HG02571 (cell line): ENCODE data around the gene SND1.

ENCODE experiments used
- ATAC-seq: cut with Tn5 transposase; IDR thresholded peaks from one replicate; pipeline ENCODE4 v1.9.1; 2021; ENCODE audit warnings: mild to moderate bottlenecking, moderate library complexity; ENCODE audit not compliant: unreplicated experiment

The SND1 gene

GRCh38 chr7:128120976-128121490 is 469.0 kb downstream of the SND1 start:
- no peak for ATAC-seq

- no peak for ATAC-seq
Observed at GRCh38 chr7:128121711-128122530, 469.9 kb downstream of the SND1 start.

DNA sequence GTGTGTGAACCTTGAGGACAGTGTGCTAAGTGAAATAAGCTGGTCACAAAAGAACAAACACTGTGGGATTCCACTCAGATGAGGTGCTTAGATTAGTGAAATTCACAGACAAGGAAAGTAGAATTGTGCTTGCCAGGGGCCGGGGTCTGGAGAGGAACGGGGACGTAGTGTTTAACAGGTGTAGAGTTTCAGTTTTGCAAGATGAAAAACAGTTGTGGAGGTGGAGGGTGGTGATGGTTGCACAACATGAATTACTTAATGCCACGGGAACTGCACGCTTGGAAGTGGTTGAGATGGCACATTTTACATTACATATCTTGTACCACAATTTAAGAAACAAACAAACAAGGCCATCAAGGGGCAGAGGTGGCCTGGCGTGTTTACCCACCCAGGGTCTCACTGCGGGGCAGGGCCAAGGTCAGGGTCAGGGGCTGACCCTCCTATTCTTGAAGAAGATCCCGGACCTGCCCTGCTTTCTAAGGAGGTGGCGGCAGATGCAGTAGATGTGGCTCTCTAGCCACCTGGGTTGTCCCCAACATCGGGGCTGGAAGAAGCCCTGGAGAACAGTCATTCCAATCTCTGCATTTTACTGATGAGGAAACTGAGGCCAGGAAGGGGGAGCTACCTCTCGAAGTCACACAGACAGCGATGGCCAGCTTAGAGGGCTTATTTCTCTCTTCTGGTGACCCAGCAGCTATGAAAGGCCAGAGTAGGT is 470.7 kb downstream of the SND1 start:
- no peak for ATAC-seq

DNA sequence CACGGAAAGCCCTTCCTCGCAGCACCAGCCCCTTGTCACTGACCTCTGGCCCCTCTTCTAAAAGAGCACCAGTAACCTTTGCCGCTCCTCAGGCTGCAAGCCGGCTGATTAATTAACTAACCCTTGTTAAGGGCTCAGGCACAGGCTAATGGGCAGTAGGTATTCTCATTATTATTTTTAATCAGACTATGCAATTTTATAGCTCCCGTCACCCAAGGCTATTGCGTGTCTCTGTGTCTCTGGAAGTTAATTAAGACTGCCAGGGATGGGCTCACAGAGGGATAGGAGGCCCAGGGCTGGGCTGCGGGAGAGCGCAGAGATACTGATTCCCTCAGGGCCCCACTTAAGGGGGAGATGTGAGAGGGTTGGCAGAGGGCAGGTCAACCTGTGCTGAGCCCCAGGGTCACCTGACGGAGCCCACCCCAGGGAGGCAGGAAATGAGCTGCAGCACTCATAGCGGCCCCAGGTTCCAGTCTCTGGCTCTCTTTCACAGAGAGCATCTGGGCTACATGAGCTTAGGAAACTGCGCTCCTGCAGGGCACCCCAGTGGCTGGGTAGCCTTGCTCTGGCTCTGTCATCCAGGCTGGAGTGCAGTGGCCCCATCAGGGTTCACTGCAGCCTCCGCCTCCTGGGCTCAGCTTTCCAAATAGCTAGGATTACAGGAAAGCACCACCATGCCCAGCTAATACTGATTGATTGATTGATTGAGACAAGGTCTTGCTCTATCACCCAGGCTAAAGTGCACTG is 471.5 kb downstream of the SND1 start:
- ATAC-seq, result no peak

- ATAC-seq, result no peak
Observed at GRCh38 chr7:128124786-128125185, 472.8 kb downstream of the SND1 start.

GRCh38 chr7:128125816-128126215 is 473.8 kb downstream of the SND1 start:
- no peak for ATAC-seq

- ATAC-seq, result no peak
Observed at GRCh38 chr7:128128401-128128800, 476.4 kb downstream of the SND1 start.

DNA sequence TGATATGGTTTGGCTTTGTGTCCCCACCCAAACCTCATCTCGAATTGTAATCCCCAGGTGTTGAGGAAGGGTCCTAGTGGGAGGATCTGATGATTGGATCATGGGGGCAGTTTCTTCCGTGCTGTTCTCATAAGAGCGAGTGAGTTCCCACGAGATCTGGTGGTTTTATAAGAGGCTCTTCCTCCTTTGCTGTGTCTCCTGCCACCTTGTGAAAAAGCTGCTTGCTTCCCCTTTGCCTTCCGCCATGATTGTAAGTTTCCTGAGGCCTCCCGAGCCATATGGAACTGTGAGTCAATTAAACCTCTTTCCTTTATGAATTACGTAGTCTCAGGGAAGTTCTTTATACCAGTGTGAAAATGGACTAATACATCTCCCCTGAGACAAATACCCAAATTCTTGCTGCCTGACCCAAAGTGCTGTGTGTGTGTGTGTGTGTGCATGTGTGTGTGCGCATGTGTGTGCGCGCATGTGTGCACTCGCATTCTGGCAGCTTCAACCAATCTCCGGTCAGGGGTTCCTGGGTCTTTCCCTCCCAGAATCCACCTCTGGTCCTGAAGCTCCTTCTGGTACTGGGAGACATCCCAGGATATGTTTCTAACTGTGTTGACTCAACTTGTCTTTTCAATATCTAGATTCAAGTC is 477.4 kb downstream of the SND1 start:
- no peak for ATAC-seq

DNA sequence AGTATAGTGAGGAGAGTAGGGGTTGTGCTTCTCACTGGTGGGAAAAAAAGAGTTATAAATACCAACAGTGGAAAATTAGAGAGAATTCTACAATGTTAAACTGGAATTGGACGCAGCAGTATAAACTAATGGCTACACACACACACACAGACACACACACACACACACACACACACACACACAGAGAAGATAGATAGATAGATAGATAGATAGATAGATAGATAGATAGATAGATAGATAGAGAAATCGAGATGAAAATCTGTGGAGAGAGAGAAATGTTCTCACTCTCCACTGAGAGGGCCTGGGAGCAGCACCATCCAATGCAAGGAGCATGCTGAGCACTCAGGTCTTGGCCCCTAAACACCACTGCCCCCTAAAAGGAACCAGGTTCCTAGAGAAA is 479.1 kb downstream of the SND1 start:
- ATAC-seq, result no peak

DNA sequence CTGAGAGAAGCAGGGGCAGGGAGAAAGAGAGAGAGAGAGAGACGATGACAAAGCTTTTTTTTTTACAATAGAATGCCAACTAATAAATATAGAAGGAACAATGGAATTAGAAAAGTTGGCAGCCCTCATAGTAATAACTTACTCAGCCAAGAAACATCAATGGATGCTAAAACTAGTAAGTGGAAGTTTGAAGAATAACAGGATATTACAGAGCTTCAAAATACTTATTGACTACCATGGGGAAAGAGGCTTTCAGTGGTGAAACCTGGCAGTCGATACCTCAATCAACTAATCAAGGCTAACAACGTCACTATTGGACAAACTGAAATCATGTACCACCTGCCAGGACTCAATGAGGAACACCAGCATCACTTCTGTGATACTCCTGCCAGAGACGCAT is 479.7 kb downstream of the SND1 start:
- ATAC-seq, result no peak

DNA sequence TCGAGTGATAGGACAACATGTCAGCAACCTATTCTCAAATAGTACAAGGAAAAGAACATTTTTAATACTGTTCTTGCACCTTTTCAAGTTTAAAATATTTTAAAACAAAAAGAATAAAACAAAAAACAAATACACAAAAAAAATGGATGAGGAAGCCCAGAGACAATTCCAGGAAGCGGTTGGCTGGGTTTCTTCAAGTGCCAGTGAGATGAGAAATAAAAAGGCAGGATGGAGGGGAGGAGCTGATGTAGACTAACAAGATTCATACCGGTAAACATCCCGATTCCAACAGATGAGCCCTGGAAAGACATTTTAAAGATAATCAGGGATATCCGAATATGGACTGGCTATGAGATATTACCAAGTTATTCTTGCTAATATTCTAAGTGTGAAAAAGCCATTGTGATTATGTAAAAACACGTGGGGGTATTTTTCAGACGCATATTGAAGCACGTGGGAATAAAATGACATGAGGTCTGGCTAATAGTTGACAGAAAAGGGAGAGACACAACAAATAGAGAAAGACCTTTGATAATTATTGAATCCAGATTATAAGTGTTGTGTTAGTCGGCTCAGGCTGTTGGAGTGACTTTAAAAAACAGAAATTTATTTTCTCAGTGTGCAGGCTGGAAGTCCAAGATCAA is 480.6 kb downstream of the SND1 start:
- ATAC-seq, result no peak

GRCh38 chr7:128135159-128135514 is 483.1 kb downstream of the SND1 start:
- ATAC-seq, result no peak

DNA sequence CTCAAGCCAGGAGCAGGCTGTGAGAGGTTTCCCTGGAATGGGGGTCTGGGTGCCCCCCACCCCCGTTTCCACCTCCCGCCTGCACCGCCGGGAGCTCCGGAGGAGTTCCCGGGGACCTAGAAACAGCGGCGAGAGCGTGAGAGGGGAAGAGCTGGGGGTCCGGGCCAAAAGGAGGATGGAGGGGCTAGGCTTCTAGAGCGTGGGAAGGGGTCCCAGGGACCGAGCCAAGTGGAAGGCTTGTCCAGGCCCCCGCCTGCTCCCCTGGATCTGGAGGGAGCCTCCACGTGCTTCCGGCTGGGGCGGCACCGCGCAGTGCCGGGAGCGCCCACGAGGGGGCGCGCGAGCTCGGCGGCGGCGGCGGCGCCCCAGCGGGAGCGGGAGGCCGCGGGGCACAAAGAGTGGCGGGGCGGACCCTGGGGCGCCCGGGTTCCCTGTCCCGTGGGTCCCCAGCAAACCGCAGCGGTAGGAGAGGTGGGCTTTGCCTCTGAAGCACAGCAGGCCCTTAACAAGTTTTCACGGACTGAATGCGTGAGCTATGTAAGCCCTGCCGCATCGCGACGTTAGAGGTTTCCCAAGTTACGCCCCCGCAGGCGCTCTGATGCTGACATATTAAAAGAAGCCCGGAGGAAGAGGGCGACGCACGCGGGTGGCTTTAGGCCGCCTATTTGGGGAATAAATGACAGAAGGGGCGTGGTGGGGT is 483.7 kb downstream of the SND1 start:
- ATAC-seq, result peak; percentile 87

DNA sequence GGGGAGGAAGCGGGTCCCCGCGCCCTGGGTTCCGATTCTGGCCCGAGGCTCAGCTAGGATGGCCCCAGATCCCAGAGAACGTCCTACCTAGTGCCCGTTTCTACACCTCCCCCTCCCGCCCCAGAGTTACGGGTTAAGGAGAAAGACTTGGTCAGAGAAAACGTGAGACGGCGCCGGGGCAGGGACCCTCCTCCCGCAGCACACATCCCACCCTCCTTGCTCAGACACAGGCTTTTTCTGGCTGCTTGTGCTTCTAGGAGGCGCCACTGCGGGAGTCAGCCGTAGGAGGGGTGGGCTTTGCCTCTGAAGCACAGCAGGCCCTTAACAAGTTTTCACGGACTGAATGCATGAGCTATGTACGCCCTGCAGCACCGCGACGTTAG is 484.2 kb downstream of the SND1 start:
- ATAC-seq, result no peak

DNA sequence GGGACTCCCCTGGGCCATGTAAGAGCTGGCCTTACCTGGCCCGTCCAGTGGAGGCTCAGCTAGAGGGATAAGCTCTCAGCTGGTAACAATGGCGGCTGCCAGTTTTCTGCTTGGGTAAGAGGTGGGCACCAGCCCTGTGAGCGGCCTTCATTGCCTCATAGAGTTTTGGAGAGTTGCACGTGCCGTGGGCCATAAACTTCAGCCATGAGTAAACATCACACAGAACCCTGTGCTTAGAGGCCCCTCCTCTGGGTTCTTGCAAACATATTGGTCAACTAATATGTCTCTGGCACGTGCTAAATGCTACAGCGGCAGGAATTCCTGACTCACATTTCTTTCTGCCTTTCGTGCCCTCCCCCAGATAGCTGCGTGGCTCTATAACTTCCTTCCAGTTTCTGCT is 485.2 kb downstream of the SND1 start:
- no peak for ATAC-seq

GRCh38 chr7:128139406-128139805 is 487.4 kb downstream of the SND1 start:
- no peak for ATAC-seq

- no peak for ATAC-seq
Observed at GRCh38 chr7:128141683-128142195, 489.7 kb downstream of the SND1 start.
